GM19328 (cell line): ENCODE measurements around the gene UGT1A10.

Experiments used
- ATAC-seq: cut with Tn5 transposase; IDR thresholded peaks from one replicate; pipeline ENCODE4 v1.9.1; 2021; ENCODE audit warnings: mild to moderate bottlenecking, moderate library complexity; ENCODE audit not compliant: unreplicated experiment

UGT1A10 gene

GRCh38 chr2:233819884-233820773 lies 183.9 kb downstream of the UGT1A10 start:
- ATAC-seq: no peak

DNA sequence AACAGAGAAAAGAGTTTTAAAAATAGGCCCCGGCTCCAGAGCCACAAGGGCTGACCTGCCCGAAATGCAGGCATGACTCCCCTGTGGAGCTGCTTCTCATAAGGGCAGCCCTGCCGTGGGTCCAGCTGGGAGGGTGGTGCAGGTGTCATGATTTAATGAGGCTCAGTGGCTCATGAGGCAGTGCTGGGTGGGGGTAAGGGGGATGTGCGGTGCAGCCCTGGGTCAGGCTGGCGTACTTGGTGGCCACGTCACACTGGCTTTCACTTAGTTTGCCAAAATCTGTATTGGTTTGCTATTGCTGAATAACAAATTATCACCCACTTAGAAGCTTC lies 184.5 kb downstream of the UGT1A10 start:
- ATAC-seq: no peak

- ATAC-seq: no peak
These were observed 184.9 kb downstream of the UGT1A10 start for GRCh38 chr2:233821196-233821595.

DNA sequence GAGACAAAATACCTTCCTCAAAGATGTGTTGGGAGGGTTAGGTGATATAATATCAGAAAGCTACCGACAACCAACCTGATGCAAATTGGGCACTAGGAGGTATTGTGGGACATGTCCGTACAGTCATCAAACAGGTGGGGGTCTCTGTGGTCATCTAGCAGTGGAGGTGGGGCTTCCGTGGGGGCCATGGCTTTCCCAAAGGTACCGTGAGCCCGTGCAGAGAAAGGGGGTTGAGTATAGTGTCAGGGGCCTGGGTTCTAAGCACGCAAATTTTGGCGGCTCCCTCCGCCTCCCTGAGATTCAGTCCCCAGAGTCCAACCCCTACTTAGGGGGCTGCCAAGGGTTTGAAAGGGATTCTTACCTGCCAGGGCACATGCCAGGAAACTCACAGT lies 185.5 kb downstream of the UGT1A10 start:
- no peak for ATAC-seq

- ATAC-seq: no peak
These were observed 186.0 kb downstream of the UGT1A10 start for GRCh38 chr2:233822101-233822771.
